Heart left ventricle (tissue), 13 donors: ENCODE measurements around the gene TNS3.

Experiments
- CTCF ChIP-seq, 12 donors: fragments of 200-600 bp; sonication (generic) in 4 of 12; IDR thresholded peaks; one replicate each; pipeline versions ENCODE4 v1.5.0 to v1.8.0; 2018 to 2022; ENCODE audit warnings: antibody characterized with exemption in 12 of 12, mild to moderate bottlenecking in 5 of 12
- POLR2A ChIP-seq, 2 donors: fragments of 450-650 bp; IDR thresholded peaks; one replicate each; pipeline ENCODE4 v1.6.1; 2017; ENCODE audit warnings: antibody characterized with exemption in 2 of 2, mild to moderate bottlenecking in 2 of 2, moderate library complexity in 2 of 2
- donor health status: ischemic (EF 13 %, LVEDD 7.1; RV severe dilation, severe dysfunction).
- donor health status: DM: no; HTN: yes; CAD: no.
- donor health status: DM: no; HTN: no; CAD: no.
- donor health status: ischemic (EF 25% LVEDD 6.9; RV normal size, moderate dysfunction).
- donor health status: ischemic (EF 25% LVEDD 5.7; RV mildly dilated, moderate dysfunction).
- donor health status: ischemic (EF 35%, LVEDD 5.7; RV mildly dilated, moderate dysfunction).
- donor health status: nonischemic (EF 11% LVEDD 7.7; RV severe dilation, severe dysfunction).
- donor health status: DM: yes; HTN: yes; CAD: no.
- donor health status: PGD.
- donor health status: ischemic (EF 29% LVEDD 5.4; RV normal size, mild dysfunction).
- donor health status: nonischemic (EF 23%, LVEDD 6.1; RV moderate dilation, normal function).

GRCh38 chr7:47439181-47439667 lies 142.7 kb downstream of the TNS3 start:
- TF ChIP-seq POLR2A (IDR thresholded peaks at IDR 0.05) = no peak
- no peak for TF ChIP-seq CTCF (IDR thresholded peaks at IDR 0.05)
